NCI-H748 (cell line): ENCODE data around the gene PACRG.

Experiments used
- DNase-seq: peaks from one replicate; lab custom pipeline; 2025; ENCODE audit not compliant: unreplicated experiment; lab: John Stamatoyannopoulos, UW

PACRG gene

GRCh38 chr6:163191704-163192537, 464.1 kb downstream of the PACRG start:
- peak; percentile 11 for DNase-seq

GRCh38 chr6:163192591-163192990, 464.8 kb downstream of the PACRG start:
- DNase-seq: peak; percentile 44

GRCh38 chr6:163193326-163193725, 465.6 kb downstream of the PACRG start:
- DNase-seq: no peak

- DNase-seq: no peak
Measured at GRCh38 chr6:163195721-163196691, 468.2 kb downstream of the PACRG start.

- DNase-seq: no peak
Measured at GRCh38 chr6:163197839-163198238, 470.1 kb downstream of the PACRG start.

GRCh38 chr6:163198396-163198795, 470.6 kb downstream of the PACRG start:
- no peak for DNase-seq

GRCh38 chr6:163199371-163199770, 471.6 kb downstream of the PACRG start:
- DNase-seq: no peak

GRCh38 chr6:163200289-163200688, 472.5 kb downstream of the PACRG start:
- DNase-seq: no peak

- no peak for DNase-seq
Measured at GRCh38 chr6:163200694-163201093, 472.9 kb downstream of the PACRG start.

- DNase-seq: no peak
Measured at GRCh38 chr6:163201855-163202254, 474.1 kb downstream of the PACRG start.

- no peak for DNase-seq
Measured at GRCh38 chr6:163206196-163206595, 478.4 kb downstream of the PACRG start.

GRCh38 chr6:163207431-163208383, 479.9 kb downstream of the PACRG start:
- no peak for DNase-seq

GRCh38 chr6:163209005-163209404, 481.2 kb downstream of the PACRG start:
- no peak for DNase-seq

- DNase-seq: no peak
Measured at GRCh38 chr6:163212123-163212522, 484.3 kb downstream of the PACRG start.

- no peak for DNase-seq
Measured at GRCh38 chr6:163214259-163214658, 486.5 kb downstream of the PACRG start.

- DNase-seq: no peak
Measured at GRCh38 chr6:163218361-163218894, 490.7 kb downstream of the PACRG start.

- no peak for DNase-seq
Measured at GRCh38 chr6:163226181-163226835, 498.5 kb downstream of the PACRG start.

- no peak for DNase-seq
Measured at GRCh38 chr6:163226836-163227485, 499.2 kb downstream of the PACRG start.

- no peak for DNase-seq
Measured at GRCh38 chr6:163228041-163228440, 500.3 kb downstream of the PACRG start.
